Activated CD8-positive, alpha-beta memory T cell treated with anti-CD3 and anti-CD28 coated beads, Interleukin-2, amount 10 ng/mL, durations not matched to agents 7 days and 5 days (primary cell): ENCODE data around the gene LMAN2L. TPM values are rescaled to one million over a fixed set of nuclear protein-coding genes. Genes with fewer than 3 reads are reported as not detected.
A peak's percentile ranks its signal among the peaks of the same experiment; 100 is the strongest.

ENCODE experiments used
- ATAC-seq: fragments of 150-1000 bp; cut with Tn5 transposase; one replicate; pipeline ENCODE4 v1.10.0; 2021; ENCODE audit warnings: moderate library complexity
- CTCF ChIA-PET: fragments of 350-600 bp; sonication (Branson Sonifier 250); formaldehyde crosslinking; loops from one replicate; lab custom pipeline; 2021; ENCODE audit warnings: antibody characterized with exemption; lab: Charles Lee
- DNase-seq: peaks from one replicate; pipeline ENCODE4 v3.0.0-alpha.2; 2020
- H3K27ac Mint-ChIP-seq: one replicate; pipeline ENCODE4 v1.8.0; 2021; ENCODE audit warnings: mild to moderate bottlenecking, mixed read lengths
- H3K27me3 Mint-ChIP-seq: one replicate; pipeline ENCODE4 v1.8.0; 2021; ENCODE audit warnings: mixed read lengths
- H3K36me3 Mint-ChIP-seq: one replicate; pipeline ENCODE4 v1.8.0; 2021; ENCODE audit warnings: mild to moderate bottlenecking, mixed read lengths
- H3K4me1 Mint-ChIP-seq: one replicate; pipeline ENCODE4 v1.8.0; 2021; ENCODE audit warnings: mixed read lengths
- H3K4me3 Mint-ChIP-seq: one replicate; pipeline ENCODE4 v1.8.0; 2021; ENCODE audit warnings: mild to moderate bottlenecking, moderate library complexity, mixed read lengths
- H3K9me3 Mint-ChIP-seq: one replicate; pipeline ENCODE4 v1.8.0; 2022; ENCODE audit warnings: low read depth, mixed read lengths
- total RNA-seq, 2 experiments: library from RNA; stranded (reverse); gene quantifications; one replicate each; pipeline ENCODE4 v1.2.3, GENCODE V29; 2021

Gene LMAN2L
- total RNA-seq, 2 experiments from 2014 or later = 7.3 to 7.5 TPM

GRCh38 chr2:96768083-96768561, 28.3 kb upstream of the LMAN2L start:
- CTCF ChIA-PET = interaction anchor here (0.9 to 1.0 kb wide), 3 partner anchors 32 to 210 kb away, joined by 3 read pairs; no protein-coding TSS in a partner anchor
- ATAC-seq (no peak), DNase-seq (no peak)
- Mint-ChIP-seq H3K4me1 (peaks cover 29% of the 10 kb centered on the region), H3K27me3 (no peaks in the 10 kb centered on the region), H3K4me3 (no peak overlapping the region), H3K27ac (no peak overlapping the region), H3K36me3 (no peaks in the 10 kb centered on the region), H3K9me3 (no peaks in the 10 kb centered on the region)

DNA sequence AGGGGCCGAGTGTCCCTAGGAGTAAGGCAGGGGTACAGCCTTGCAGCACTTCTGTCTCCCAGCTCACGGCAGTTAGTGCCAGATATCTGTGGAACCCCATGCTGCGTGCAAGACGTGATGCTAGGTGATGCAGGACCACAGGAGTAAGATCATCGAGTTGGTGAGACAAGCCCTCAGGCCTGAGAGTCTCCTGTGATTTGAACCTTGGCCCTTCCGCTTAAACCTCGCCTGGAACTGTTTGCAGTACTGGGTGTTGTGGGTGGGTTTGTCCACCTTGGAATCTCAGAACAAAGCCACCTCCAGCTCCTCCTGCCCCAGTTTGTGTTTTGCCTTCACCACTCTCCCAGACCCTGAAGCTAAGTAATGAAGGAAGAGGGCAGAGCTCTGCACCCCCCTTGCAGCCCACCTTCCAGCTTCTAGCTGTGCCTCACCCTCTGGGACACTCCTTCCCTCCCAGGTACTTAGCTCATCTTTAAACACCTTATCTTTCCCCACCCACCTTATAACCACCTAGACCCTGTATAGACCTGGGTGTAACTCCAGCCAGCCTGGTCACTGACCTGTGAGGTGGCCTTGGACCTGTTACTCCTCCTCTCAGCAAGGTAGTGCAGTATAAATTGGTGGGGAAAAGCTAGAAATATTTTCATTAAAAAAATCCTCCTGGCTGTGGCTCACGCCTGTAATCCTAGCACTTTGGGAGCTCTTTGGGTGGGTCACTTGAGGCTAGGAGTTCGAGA, 27.4 kb upstream of the LMAN2L start:
- no peak overlapping the region for H3K27ac Mint-ChIP-seq

GRCh38 chr2:96764253-96764637, 24.4 kb upstream of the LMAN2L start:
- Mint-ChIP-seq H3K9me3 (no peaks in the 10 kb centered on the region), H3K27ac (no peak overlapping the region), H3K4me3 (peak overlapping the region; percentile 43), H3K36me3 (no peaks in the 10 kb centered on the region), H3K4me1 (peaks cover 53% of the 10 kb centered on the region), H3K27me3 (no peaks in the 10 kb centered on the region)
- CTCF ChIA-PET = interaction anchor here (1.1 to 8.6 kb wide), 10 partner anchors 14 to 647 kb away, joined by 3 to 121 read pairs (median 10); partner anchors contain the start of genes ANKRD39 and CNNM3
- no peak for ATAC-seq
- no peak for DNase-seq

More for the DNA sequence above, 27.4 kb upstream of the LMAN2L start:
- CTCF ChIA-PET = interaction anchor here (0.9 to 2.3 kb wide), 4 partner anchors 10 to 209 kb away, joined by 3 to 6 read pairs (median 3); no protein-coding TSS in a partner anchor
- H3K36me3 Mint-ChIP-seq = no peaks in the 10 kb centered on the region
- no peaks in the 10 kb centered on the region for H3K9me3 Mint-ChIP-seq
- H3K27me3 Mint-ChIP-seq = no peaks in the 10 kb centered on the region
- H3K4me3 Mint-ChIP-seq = no peak overlapping the region
- DNase-seq (no peak), ATAC-seq (no peak)
- H3K4me1 Mint-ChIP-seq = peaks cover 29% of the 10 kb centered on the region

DNA sequence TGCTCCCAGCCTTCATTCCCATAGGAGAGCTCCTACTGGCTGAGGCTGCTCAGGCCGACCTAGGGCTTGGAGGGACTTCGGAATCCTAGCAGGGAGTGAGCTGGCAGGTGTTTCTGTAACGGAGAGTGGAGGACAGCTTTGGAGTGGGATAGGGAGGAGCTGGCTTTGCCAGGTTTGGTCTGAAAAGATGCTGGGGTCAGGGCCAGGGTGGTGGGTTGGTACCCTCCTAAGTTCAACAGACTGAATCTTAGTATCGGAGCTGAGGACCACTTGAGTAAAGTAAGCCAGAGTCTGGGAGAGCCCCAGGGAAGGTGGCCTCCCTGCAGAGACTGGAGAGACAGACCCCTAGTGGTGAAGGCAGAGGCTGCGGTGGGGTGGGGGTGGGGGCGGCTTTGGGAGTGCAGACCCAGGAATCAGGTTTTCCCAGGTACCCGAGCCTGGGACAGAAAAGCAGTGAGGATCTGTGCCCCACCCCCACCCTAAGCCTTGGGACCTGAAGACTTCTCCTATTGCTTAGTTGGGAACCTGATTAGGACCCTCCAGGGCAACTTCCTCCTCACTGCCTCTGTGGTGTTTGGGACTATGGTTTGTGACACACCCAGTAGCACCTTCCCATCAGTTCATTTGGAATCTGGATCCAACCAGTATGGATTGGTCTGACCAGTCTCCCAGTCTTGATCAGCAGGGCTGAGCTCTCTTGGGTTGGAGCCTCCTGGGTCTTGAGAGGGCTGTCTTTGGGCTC, 23.8 kb upstream of the LMAN2L start:
- DNase-seq (no peak), ATAC-seq (no peak)
- Mint-ChIP-seq H3K36me3 (no peaks in the 10 kb centered on the region), H3K4me3 (peak overlapping the region; percentile 73), H3K27me3 (no peaks in the 10 kb centered on the region), H3K4me1 (peaks cover 54% of the 10 kb centered on the region), H3K9me3 (no peaks in the 10 kb centered on the region), H3K27ac (no peak overlapping the region)
- CTCF ChIA-PET = interaction anchor here (1.1 to 8.6 kb wide), 15 partner anchors 12 to 646 kb away, joined by 3 to 121 read pairs (median 11); partner anchors contain the start of genes ANKRD39, CNNM3 and KANSL3

GRCh38 chr2:96762529-96763311, 22.9 kb upstream of the LMAN2L start:
- DNase-seq = no peak
- peak overlapping the region; percentile 30 for H3K27ac Mint-ChIP-seq
- H3K9me3 Mint-ChIP-seq = no peaks in the 10 kb centered on the region
- CTCF ChIA-PET = interaction anchor here (1.2 to 8.6 kb wide), 19 partner anchors 11 to 224 kb away, joined by 3 to 121 read pairs (median 10); partner anchors contain the start of genes ANKRD39, CNNM3, KANSL3 and LMAN2L
- no peak for ATAC-seq
- peak overlapping the region; percentile 73 for H3K4me3 Mint-ChIP-seq
- H3K27me3 Mint-ChIP-seq = no peaks in the 10 kb centered on the region
- H3K4me1 Mint-ChIP-seq = peaks cover 54% of the 10 kb centered on the region
- H3K36me3 Mint-ChIP-seq = no peaks in the 10 kb centered on the region

- Mint-ChIP-seq H3K4me3 (peak overlapping the region; percentile 73), H3K9me3 (no peaks in the 10 kb centered on the region), H3K27me3 (no peaks in the 10 kb centered on the region), H3K36me3 (no peaks in the 10 kb centered on the region), H3K4me1 (peaks cover 50% of the 10 kb centered on the region), H3K27ac (peak overlapping the region; percentile 80)
- CTCF ChIA-PET = interaction anchor here (0.7 to 8.6 kb wide), 25 partner anchors 9 to 332 kb away, joined by 3 to 121 read pairs (median 5); partner anchors contain the start of genes ANKRD39, CNNM3, KANSL3 and LMAN2L
- DNase-seq (no peak), ATAC-seq (peak; percentile 80)
Measured at GRCh38 chr2:96760986-96761832, 21.3 kb upstream of the LMAN2L start.

DNA sequence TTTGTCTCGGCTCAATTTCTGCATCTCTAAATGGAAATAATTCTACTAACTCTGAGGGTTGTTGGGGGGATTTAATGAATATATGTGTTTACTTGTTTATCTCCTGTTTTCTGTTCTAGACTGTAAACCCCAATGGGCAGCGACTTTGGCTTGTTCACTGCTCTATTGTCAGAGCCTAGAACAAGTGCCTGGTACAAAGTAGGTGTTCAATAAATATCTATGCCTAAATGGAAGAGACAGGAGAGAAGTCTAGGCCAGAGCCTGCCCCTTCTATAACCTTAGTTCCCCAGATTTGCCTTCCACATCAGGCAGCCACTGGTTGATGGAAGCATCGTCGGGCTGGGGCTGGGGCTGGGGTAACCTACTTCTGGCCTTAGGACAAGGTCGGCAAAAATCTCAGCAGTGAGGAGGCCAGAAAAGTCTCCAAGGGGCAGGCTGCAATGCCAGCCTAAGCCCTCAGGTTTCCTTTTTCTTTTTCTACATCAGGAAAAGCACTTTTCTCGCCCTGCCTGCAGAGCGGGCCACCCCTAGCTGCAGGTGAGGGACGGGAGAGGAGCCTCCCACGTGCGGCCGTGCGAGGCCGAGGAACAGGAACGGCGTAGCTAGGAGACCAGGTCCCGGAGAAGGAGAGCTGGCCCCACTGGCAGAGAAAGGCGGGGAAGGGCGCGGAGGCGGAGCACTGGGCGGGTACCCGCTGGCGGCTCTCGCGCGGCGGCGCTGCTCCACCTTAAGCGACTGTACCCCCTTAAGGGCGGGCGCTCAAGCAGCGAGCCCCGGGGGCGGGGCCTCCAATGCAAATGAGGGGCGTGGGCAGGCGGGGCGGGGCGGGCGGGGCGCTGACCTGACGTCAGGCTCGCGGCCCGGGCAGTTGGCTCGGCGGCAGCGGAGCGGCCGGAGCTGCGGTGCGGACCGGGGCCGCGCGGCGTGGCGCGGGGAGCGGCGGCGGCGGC, 20.4 kb upstream of the LMAN2L start, which contains the start of gene CNNM4:
CNNM4 (plus strand) TSS at position 867 of the 950 bp plus-strand sequence. CDS start 98 bp downstream, outside the sequence.
- ATAC-seq (peak; percentile 97), DNase-seq (peak; percentile 94)
- no peaks in the 10 kb centered on the region for H3K27me3 Mint-ChIP-seq
- H3K27ac Mint-ChIP-seq = peak within 1 kb of the TSS; percentile 83
- CTCF ChIA-PET = interaction anchor here (0.6 to 8.6 kb wide), 18 partner anchors 10 to 206 kb away, joined by 3 to 121 read pairs (median 4); partner anchors contain the start of genes ANKRD39, CNNM3, KANSL3 and LMAN2L
- H3K4me1 Mint-ChIP-seq = peaks cover 48% of the 10 kb centered on the region
- H3K4me3 Mint-ChIP-seq = peak within 1 kb of the TSS; percentile 77
- H3K36me3 Mint-ChIP-seq = no peaks in the 10 kb centered on the region
- no peaks in the 10 kb centered on the region for H3K9me3 Mint-ChIP-seq

DNA sequence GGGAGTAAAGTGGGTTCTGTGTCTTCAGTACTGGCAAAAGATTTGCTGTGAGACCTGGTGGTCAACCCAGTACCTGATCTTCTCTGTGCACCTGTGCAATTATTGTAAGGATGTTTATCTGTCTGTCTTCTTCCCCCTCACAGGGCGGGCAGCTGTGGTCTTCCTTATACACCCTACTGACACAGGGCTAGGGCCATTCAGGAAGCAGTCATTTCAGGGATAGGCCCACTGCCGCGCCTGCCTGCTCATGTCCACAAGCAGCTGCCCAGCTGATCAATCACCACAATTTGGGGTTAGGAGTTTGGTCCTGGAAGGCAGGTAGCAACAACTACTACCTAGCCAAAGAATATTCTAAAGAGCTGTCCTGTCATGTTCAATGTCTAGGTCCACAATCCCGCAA, 19.7 kb upstream of the LMAN2L start:
- peak overlapping the region; percentile 83 for H3K27ac Mint-ChIP-seq
- no peaks in the 10 kb centered on the region for H3K36me3 Mint-ChIP-seq
- ATAC-seq (no peak), DNase-seq (no peak)
- peak overlapping the region; percentile 77 for H3K4me3 Mint-ChIP-seq
- peaks cover 45% of the 10 kb centered on the region for H3K4me1 Mint-ChIP-seq
- no peaks in the 10 kb centered on the region for H3K9me3 Mint-ChIP-seq
- H3K27me3 Mint-ChIP-seq = no peaks in the 10 kb centered on the region
- CTCF ChIA-PET = interaction anchor here (0.8 to 8.6 kb wide), 7 partner anchors 18 to 157 kb away, joined by 3 to 121 read pairs (median 4); partner anchors contain the start of genes ANKRD39 and LMAN2L

GRCh38 chr2:96758987-96759386, 19.1 kb upstream of the LMAN2L start:
- H3K27me3 Mint-ChIP-seq = no peaks in the 10 kb centered on the region
- H3K27ac Mint-ChIP-seq = no peak overlapping the region
- H3K4me3 Mint-ChIP-seq = no peak overlapping the region
- H3K36me3 Mint-ChIP-seq = no peaks in the 10 kb centered on the region
- ATAC-seq (no peak), DNase-seq (no peak)
- H3K9me3 Mint-ChIP-seq = no peaks in the 10 kb centered on the region
- CTCF ChIA-PET = interaction anchor here (0.8 to 8.6 kb wide), 6 partner anchors 8 to 203 kb away, joined by 3 to 121 read pairs (median 4); no protein-coding TSS in a partner anchor
- H3K4me1 Mint-ChIP-seq = peaks cover 40% of the 10 kb centered on the region

- H3K27me3 Mint-ChIP-seq = no peaks in the 10 kb centered on the region
- H3K36me3 Mint-ChIP-seq = no peaks in the 10 kb centered on the region
- CTCF ChIA-PET = interaction anchor here (1.3 to 2.7 kb wide), 2 partner anchors 9 to 350 kb away, joined by 3 to 6 read pairs; no protein-coding TSS in a partner anchor
- H3K4me1 Mint-ChIP-seq = peaks cover 28% of the 10 kb centered on the region
- no peak for ATAC-seq
- DNase-seq = no peak
- H3K4me3 Mint-ChIP-seq = no peak overlapping the region
- H3K27ac Mint-ChIP-seq = no peak overlapping the region
- no peaks in the 10 kb centered on the region for H3K9me3 Mint-ChIP-seq
Measured at GRCh38 chr2:96757477-96757860, 17.6 kb upstream of the LMAN2L start.
